ENCODE measurements around the gene ATP2B2.

Gene ATP2B2

GRCh38 chr3:10502185-10502880 is 3.1 kb downstream of the ATP2B2 start:
- no peak for DNase-seq (ENCODE audit: low read depth)
- H3K4me3 ChIP-seq (ENCODE audit: low read depth, low read length): no peak overlapping the region
- no peak for TF ChIP-seq MYC (IDR thresholded peaks at IDR 0.05; ENCODE audit: low read depth, low read length)

GRCh38 chr3:10501664-10502052 is 3.7 kb downstream of the ATP2B2 start:
- no peak overlapping the region for H3K4me3 ChIP-seq (ENCODE audit: low read depth, low read length)
- TF ChIP-seq POLR2A (IDR thresholded peaks at IDR 0.05; ENCODE audit: extremely low read depth, insufficient read length): no peak
- no peak for TF ChIP-seq CTCF (IDR thresholded peaks at IDR 0.05; ENCODE audit: low read depth, low read length)
- TF ChIP-seq MYC (IDR thresholded peaks at IDR 0.05; ENCODE audit: low read depth, low read length): no peak
- TF ChIP-seq MAX (IDR thresholded peaks at IDR 0.05; ENCODE audit: low read depth, low read length): no peak

GRCh38 chr3:10500717-10501663 is 4.4 kb downstream of the ATP2B2 start:
- TF ChIP-seq POLR2A (IDR thresholded peaks at IDR 0.05; ENCODE audit: extremely low read depth, insufficient read length) (no peak), MYC (IDR thresholded peaks at IDR 0.05; ENCODE audit: low read depth, low read length) (no peak), MAX (IDR thresholded peaks at IDR 0.05; ENCODE audit: low read depth, low read length) (no peak), CTCF (IDR thresholded peaks at IDR 0.05; ENCODE audit: low read depth, low read length) (no peak)
- no peak overlapping the region for H3K4me3 ChIP-seq (ENCODE audit: low read depth, low read length)

More at GRCh38 chr3:10501664-10502052, 3.7 kb downstream of the ATP2B2 start:
- no peak for DNase-seq (ENCODE audit: low read depth)

GRCh38 chr3:10498271-10498670 is 7.1 kb downstream of the ATP2B2 start:
- DNase-seq (ENCODE audit: low read depth): no peak
- no peak overlapping the region for H3K4me3 ChIP-seq (ENCODE audit: low read depth, low read length)
- TF ChIP-seq POLR2A (IDR thresholded peaks at IDR 0.05; ENCODE audit: extremely low read depth, insufficient read length): no peak
- no peak for TF ChIP-seq MYC (IDR thresholded peaks at IDR 0.05; ENCODE audit: low read depth, low read length)
- no peak for TF ChIP-seq MAX (IDR thresholded peaks at IDR 0.05; ENCODE audit: low read depth, low read length)
- TF ChIP-seq CTCF (IDR thresholded peaks at IDR 0.05; ENCODE audit: low read depth, low read length): no peak

More at GRCh38 chr3:10500717-10501663, 4.4 kb downstream of the ATP2B2 start:
- DNase-seq (ENCODE audit: low read depth): no peak

- no peak overlapping the region for H3K4me3 ChIP-seq (ENCODE audit: low read depth, low read length)
- no peak for TF ChIP-seq MAX (IDR thresholded peaks at IDR 0.05; ENCODE audit: low read depth, low read length)
- TF ChIP-seq MYC (IDR thresholded peaks at IDR 0.05; ENCODE audit: low read depth, low read length): no peak
- no peak for TF ChIP-seq POLR2A (IDR thresholded peaks at IDR 0.05; ENCODE audit: extremely low read depth, insufficient read length)
- TF ChIP-seq CTCF (IDR thresholded peaks at IDR 0.05; ENCODE audit: low read depth, low read length): no peak
- no peak for DNase-seq (ENCODE audit: low read depth)
These were observed 7.9 kb downstream of the ATP2B2 start for GRCh38 chr3:10497439-10497838.
